Measurements from ENCODE around the gene EYS. TPM values are rescaled to one million over a fixed set of nuclear protein-coding genes. Genes with fewer than 3 reads are reported as not detected.

Gene EYS
- total RNA-seq, 1 experiment from 2014 or later = not detected

GRCh38 chr6:64539917-64540316 is 1167.1 kb downstream of the EYS start (continued):
- TF ChIP-seq REST (IDR thresholded peaks at IDR 0.05; ENCODE audit: low read depth) (no peak), CEBPB (IDR thresholded peaks at IDR 0.05; ENCODE audit: low read depth) (no peak)

- no TSS peak for BruUV-seq (replicated peaks)
- POLR2A ChIA-PET = no interaction called here
- ATAC-seq (no peak), DNase-seq (ENCODE audit: low read depth, low spot score) (no peak)
- Histone ChIP-seq H4K20me1 (ENCODE audit: insufficient read depth) (no peaks in the 10 kb centered on the region), H3K4me2 (ENCODE audit: low read length) (no peak overlapping the region), H3K79me2 (ENCODE audit: insufficient read depth, low read length) (no peaks in the 10 kb centered on the region), H2AFZ (ENCODE audit: low read depth, low read length, poor library complexity, severe bottlenecking) (no peak overlapping the region), H3K27ac (ENCODE audit: low read depth, low read length) (no peak overlapping the region), H3K4me3 (replicated peaks in 1 of 2; ENCODE audit: low read depth in 1 of 2, low read length in 2 of 2) (no peak overlapping the region), H3K9ac (ENCODE audit: low read length) (no peak overlapping the region), H3K9me2 (ENCODE audit: insufficient read depth) (no peaks in the 10 kb centered on the region), H3K27me3 (ENCODE audit: insufficient read depth, low read length) (no peaks in the 10 kb centered on the region), H3K36me3 (ENCODE audit: control insufficient read depth in 1 of 2, insufficient read depth in 2 of 2, low read length in 2 of 2) (no peaks in the 10 kb centered on the region), H3K4me1 (ENCODE audit: control insufficient read depth in 1 of 2, insufficient read depth in 2 of 2, low read length in 2 of 2) (no peaks in the 10 kb centered on the region), H3K9me3 (ENCODE audit: control insufficient read depth in 1 of 2, insufficient read depth in 1 of 2, low read depth in 1 of 2, low read length in 2 of 2) (peaks cover 5 to 25% of the 10 kb centered on the region in 2 experiments; a peak in 3 of 4 replicates)
- RAD21 ChIA-PET (ENCODE audit: low non-redundant PET in 1 of 2, low total read pairs in 2 of 2, uncharacterized antibody in 2 of 2, unreplicated experiment in 2 of 2) = no interaction called here
- TF ChIP-seq ELF1 (IDR thresholded peaks at IDR 0.05; ENCODE audit: borderline replicate concordance, low read depth) (no peak), RAD21 (IDR thresholded peaks at IDR 0.05; ENCODE audit: low read depth) (no peak), YY1 (IDR thresholded peaks at IDR 0.05; ENCODE audit: extremely low read depth, insufficient replicate concordance, low read depth, low read length) (no peak), POLR2A (IDR thresholded peaks at IDR 0.05; ENCODE audit: borderline replicate concordance, extremely low read depth, insufficient read depth, insufficient read length) (no peak), CTCF (IDR thresholded peaks at IDR 0.05 in 2 of 3, conservative IDR thresholded peaks at IDR 0.05 in 1 of 3; ENCODE audit: borderline replicate concordance in 1 of 3, insufficient read depth in 1 of 3, low read depth in 2 of 3, low read length in 2 of 3) (no peak), SRF (IDR thresholded peaks at IDR 0.05; ENCODE audit: low read depth) (no peak), MAX (IDR thresholded peaks at IDR 0.05) (no peak), JUND (IDR thresholded peaks at IDR 0.05) (no peak), POLR2AphosphoS5 (IDR thresholded peaks at IDR 0.05; ENCODE audit: low read depth, low read length) (no peak)
- TF ChIP-seq, protein P1, sequence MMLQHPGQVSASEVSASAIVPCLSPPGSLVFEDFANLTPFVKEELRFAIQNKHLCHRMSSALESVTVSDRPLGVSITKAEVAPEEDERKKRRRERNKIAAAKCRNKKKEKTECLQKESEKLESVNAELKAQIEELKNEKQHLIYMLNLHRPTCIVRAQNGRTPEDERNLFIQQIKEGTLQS (IDR thresholded peaks at IDR 0.05) = no peak
- intact Hi-C loops (cut with micrococcal nuclease) = no loop called here
- CTCF ChIA-PET = no interaction called here
Measured at GRCh38 chr6:64538722-64539121, 1168.3 kb downstream of the EYS start.
